ENCODE results near the gene FARS2. TPM values are rescaled to one million over a fixed set of nuclear protein-coding genes. Genes with fewer than 3 reads are reported as not detected.

FARS2 gene
- total and polyA plus RNA-seq, 2 of the 13 experiments (the other 11 are each of a cell fraction or from before 2014, with no cell fraction given), result 15.4 to 26.0 TPM

GRCh38 chr6:5516036-5516435, 254.7 kb downstream of the FARS2 start (continued):
- TF ChIP-seq HNF1A (IDR thresholded peaks at IDR 0.05; ENCODE audit: low read depth) (no peak), HNF1A (CRISPR knock-in tag; IDR thresholded peaks at IDR 0.05; ENCODE audit: borderline replicate concordance) (no peak), ZNF678 (CRISPR knock-in tag; IDR thresholded peaks at IDR 0.05) (no peak), ZMAT5 (CRISPR knock-in tag; IDR thresholded peaks at IDR 0.05; ENCODE audit: borderline replicate concordance, low read depth) (no peak), CBFB (CRISPR knock-in tag; IDR thresholded peaks at IDR 0.05) (no peak), ERF (CRISPR knock-in tag; IDR thresholded peaks at IDR 0.05) (no peak)

- 96% methylated on average over 2 of the region's 2 CpGs for WGBS (ENCODE audit: low lambda C conversion rate)
- Histone ChIP-seq H3K27ac (ENCODE audit: extremely low read length, insufficient read depth, low read length) (no peak overlapping the region), H3K4me3 (replicated peaks in 1 of 3; ENCODE audit: insufficient read depth in 1 of 3, low read depth in 2 of 3, low read length in 3 of 3) (no peak overlapping the region), H3K4me1 (ENCODE audit: insufficient read depth, low read length) (no peaks in the 10 kb centered on the region), H3K36me3 (replicated peaks in 1 of 2; ENCODE audit: control insufficient read depth in 1 of 2, insufficient read depth in 2 of 2, low read length in 2 of 2) (no peaks in the 10 kb centered on the region), H3K9me3 (ENCODE audit: low read length) (no peaks in the 10 kb centered on the region), H3K9ac (ENCODE audit: insufficient read depth, low read depth, low read length) (no peak overlapping the region), H2AFZ (ENCODE audit: low read length) (no peak overlapping the region), H3K79me2 (ENCODE audit: insufficient read depth, low read length) (no peaks in the 10 kb centered on the region), H4K20me1 (ENCODE audit: insufficient read depth, low read length) (no peaks in the 10 kb centered on the region), H3K4me2 (ENCODE audit: low read depth, low read length) (no peak overlapping the region), H3K27me3 (ENCODE audit: control insufficient read depth in 1 of 2, insufficient read depth in 2 of 2, low read length in 2 of 2) (no peaks in the 10 kb centered on the region)
- intact Hi-C loops (cut with micrococcal nuclease; ENCODE audit: unreplicated experiment), result no loop called here
- in situ Hi-C loops (cut with HindIII; ENCODE audit: extremely low pct_ligation_motif_present, low pct_unique_long_range_greater_than_20kb), result no loop called here
- ChIA-PET POLR2A (no interaction called here), CTCF (ENCODE audit: low intra/inter-chr PET ratio, low total read pairs) (no interaction called here)
- FAIRE-seq, result no peak
- DNase-seq (ENCODE audit: low spot score), result no peak
- BruUV-seq (replicated peaks), result no TSS peak
- no peak for ATAC-seq
- TF ChIP-seq, protein P1, sequence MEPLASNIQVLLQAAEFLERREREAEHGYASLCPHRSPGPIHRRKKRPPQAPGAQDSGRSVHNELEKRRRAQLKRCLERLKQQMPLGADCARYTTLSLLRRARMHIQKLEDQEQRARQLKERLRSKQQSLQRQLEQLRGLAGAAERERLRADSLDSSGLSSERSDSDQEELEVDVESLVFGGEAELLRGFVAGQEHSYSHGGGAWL (CRISPR knock-in tag; IDR thresholded peaks at IDR 0.05), result no peak
- TF ChIP-seq ZNF562 (CRISPR knock-in tag; IDR thresholded peaks at IDR 0.05; ENCODE audit: borderline replicate concordance) (no peak), AGO2 (optimal IDR thresholded peaks at IDR 0.05; ENCODE audit: low read depth, low read length) (no peak), CEBPB (IDR thresholded peaks at IDR 0.05; ENCODE audit: borderline replicate concordance, low read depth, low read length) (no peak), ZMAT3 (CRISPR knock-in tag; conservative IDR thresholded peaks at IDR 0.05) (no peak), NR2C2 (CRISPR knock-in tag; IDR thresholded peaks at IDR 0.05; ENCODE audit: borderline replicate concordance) (no peak), ZC3H13 (CRISPR knock-in tag; IDR thresholded peaks at IDR 0.05) (no peak)
- TF ChIP-seq, protein P2, sequence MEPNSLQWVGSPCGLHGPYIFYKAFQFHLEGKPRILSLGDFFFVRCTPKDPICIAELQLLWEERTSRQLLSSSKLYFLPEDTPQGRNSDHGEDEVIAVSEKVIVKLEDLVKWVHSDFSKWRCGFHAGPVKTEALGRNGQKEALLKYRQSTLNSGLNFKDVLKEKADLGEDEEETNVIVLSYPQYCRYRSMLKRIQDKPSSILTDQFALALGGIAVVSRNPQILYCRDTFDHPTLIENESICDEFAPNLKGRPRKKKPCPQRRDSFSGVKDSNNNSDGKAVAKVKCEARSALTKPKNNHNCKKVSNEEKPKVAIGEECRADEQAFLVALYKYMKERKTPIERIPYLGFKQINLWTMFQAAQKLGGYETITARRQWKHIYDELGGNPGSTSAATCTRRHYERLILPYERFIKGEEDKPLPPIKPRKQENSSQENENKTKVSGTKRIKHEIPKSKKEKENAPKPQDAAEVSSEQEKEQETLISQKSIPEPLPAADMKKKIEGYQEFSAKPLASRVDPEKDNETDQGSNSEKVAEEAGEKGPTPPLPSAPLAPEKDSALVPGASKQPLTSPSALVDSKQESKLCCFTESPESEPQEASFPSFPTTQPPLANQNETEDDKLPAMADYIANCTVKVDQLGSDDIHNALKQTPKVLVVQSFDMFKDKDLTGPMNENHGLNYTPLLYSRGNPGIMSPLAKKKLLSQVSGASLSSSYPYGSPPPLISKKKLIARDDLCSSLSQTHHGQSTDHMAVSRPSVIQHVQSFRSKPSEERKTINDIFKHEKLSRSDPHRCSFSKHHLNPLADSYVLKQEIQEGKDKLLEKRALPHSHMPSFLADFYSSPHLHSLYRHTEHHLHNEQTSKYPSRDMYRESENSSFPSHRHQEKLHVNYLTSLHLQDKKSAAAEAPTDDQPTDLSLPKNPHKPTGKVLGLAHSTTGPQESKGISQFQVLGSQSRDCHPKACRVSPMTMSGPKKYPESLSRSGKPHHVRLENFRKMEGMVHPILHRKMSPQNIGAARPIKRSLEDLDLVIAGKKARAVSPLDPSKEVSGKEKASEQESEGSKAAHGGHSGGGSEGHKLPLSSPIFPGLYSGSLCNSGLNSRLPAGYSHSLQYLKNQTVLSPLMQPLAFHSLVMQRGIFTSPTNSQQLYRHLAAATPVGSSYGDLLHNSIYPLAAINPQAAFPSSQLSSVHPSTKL (CRISPR knock-in tag; IDR thresholded peaks at IDR 0.05), result no peak
Measured at GRCh38 chr6:5517796-5518195, 256.5 kb downstream of the FARS2 start.

Data from HepG2 (cell line).